ENCODE measurements around the gene CCDC83. TPM values are rescaled to one million over a fixed set of nuclear protein-coding genes. Genes with fewer than 3 reads are reported as not detected.

Gene CCDC83
- total and polyA plus RNA-seq, 2 donors (not counting 3 experiments of a cell fraction or from before 2014, with no cell fraction given) = not detected

DNA sequence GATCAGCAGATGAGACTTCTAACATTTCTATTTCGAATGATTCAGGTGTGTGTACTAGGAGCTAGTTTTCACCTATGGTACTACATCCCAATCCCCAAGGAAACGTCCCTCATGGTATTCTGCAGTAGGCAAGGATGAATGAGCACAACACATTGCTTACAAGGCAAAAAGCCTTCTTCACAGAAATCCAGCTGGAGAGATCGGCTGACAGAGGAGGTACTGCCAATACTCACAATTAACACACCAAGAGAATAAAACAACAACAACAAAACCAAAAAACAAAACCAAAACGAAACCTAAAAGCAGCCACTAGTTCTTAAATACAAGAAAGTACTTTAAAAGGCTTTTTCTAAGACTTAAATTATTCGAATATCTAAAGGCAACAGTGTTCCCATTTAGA is 112.3 kb downstream of the CCDC83 start:
- DNase-seq (ENCODE audit: low read depth, low spot score) = no peak
- no TSS peak for BruUV-seq (replicated peaks)
- Histone ChIP-seq H3K27me3 (ENCODE audit: control insufficient read depth in 2 of 2, insufficient read depth in 2 of 2, low read length in 2 of 2) (no peaks in the 10 kb centered on the region), H3K4me3 (replicated peaks in 1 of 3; ENCODE audit: insufficient read depth in 1 of 3, low read depth in 1 of 3, low read length in 3 of 3) (no peak overlapping the region), H3K27ac (ENCODE audit: insufficient read depth, low read depth, low read length) (no peak overlapping the region), H3K9ac (replicated peaks; ENCODE audit: extremely low read depth, insufficient read depth, low read length) (no peak overlapping the region), H3K36me3 (ENCODE audit: control insufficient read depth in 2 of 2, extremely low read depth in 1 of 2, insufficient read depth in 2 of 2, low read length in 2 of 2) (peaks cover 9 to 24% of the 10 kb centered on the region in 2 experiments), H3K9me1 (replicated peaks; ENCODE audit: control insufficient read depth, extremely low read depth, insufficient read depth, low read length) (no peaks in the 10 kb centered on the region), H3K4me2 (ENCODE audit: insufficient read depth, low read length) (no peak overlapping the region), H3K4me1 (ENCODE audit: control insufficient read depth, extremely low read depth, insufficient read depth, low read length) (peaks cover 31% of the 10 kb centered on the region), H3K9me3 (replicated peaks; ENCODE audit: control insufficient read depth, insufficient read depth, low read length) (no peaks in the 10 kb centered on the region), H3K79me2 (ENCODE audit: control insufficient read depth, insufficient read depth, low read length) (peaks cover 24% of the 10 kb centered on the region), H2AFZ (ENCODE audit: low read depth, low read length) (no peak overlapping the region), H4K20me1 (replicated peaks; ENCODE audit: control insufficient read depth, extremely low read depth, insufficient read depth, low read length) (no peaks in the 10 kb centered on the region)
- TF ChIP-seq, protein P1, sequence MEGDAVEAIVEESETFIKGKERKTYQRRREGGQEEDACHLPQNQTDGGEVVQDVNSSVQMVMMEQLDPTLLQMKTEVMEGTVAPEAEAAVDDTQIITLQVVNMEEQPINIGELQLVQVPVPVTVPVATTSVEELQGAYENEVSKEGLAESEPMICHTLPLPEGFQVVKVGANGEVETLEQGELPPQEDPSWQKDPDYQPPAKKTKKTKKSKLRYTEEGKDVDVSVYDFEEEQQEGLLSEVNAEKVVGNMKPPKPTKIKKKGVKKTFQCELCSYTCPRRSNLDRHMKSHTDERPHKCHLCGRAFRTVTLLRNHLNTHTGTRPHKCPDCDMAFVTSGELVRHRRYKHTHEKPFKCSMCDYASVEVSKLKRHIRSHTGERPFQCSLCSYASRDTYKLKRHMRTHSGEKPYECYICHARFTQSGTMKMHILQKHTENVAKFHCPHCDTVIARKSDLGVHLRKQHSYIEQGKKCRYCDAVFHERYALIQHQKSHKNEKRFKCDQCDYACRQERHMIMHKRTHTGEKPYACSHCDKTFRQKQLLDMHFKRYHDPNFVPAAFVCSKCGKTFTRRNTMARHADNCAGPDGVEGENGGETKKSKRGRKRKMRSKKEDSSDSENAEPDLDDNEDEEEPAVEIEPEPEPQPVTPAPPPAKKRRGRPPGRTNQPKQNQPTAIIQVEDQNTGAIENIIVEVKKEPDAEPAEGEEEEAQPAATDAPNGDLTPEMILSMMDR (IDR thresholded peaks at IDR 0.05; ENCODE audit: extremely low read depth in 1 of 2, insufficient read depth in 1 of 2, low read depth in 1 of 2, low read length in 2 of 2) = no peak
- FAIRE-seq = no peak
- dilution Hi-C loops (cut with MboI; ENCODE audit: extremely low pct_ligation_motif_present, low sequenced_read_pairs) = no loop called here
- intact Hi-C loops (cut with micrococcal nuclease) = no loop called here
- ChIA-PET CTCF (interaction anchor here (2.6 kb wide), 1 partner anchor 75 kb away, joined by 14 read pairs; no protein-coding TSS in a partner anchor), POLR2A (no interaction called here)

Other genes starting within 250 kb of the CCDC83 start
- 1.1 and 2.0 TPM in 2 replicates for gene DLG2, start 228.0 kb upstream of the CCDC83 start, total RNA-seq
- gene DLG2, start 228.0 kb upstream of the CCDC83 start, polyA plus RNA-seq = 0.13 and 0.15 TPM in 2 replicates
- 49.4 and 51.2 TPM in 2 replicates for gene TMEM126B, start 226.8 kb upstream of the CCDC83 start, total RNA-seq
- 39.8 and 53.7 TPM in 2 replicates for gene TMEM126B, start 226.8 kb upstream of the CCDC83 start, polyA plus RNA-seq
- gene TMEM126A, start 207.4 kb upstream of the CCDC83 start, total RNA-seq = 35.3 and 40.8 TPM in 2 replicates
- gene TMEM126A, start 207.4 kb upstream of the CCDC83 start, polyA plus RNA-seq = 45.6 and 45.8 TPM in 2 replicates
- 33.7 and 35.5 TPM in 2 replicates for gene CREBZF, start 190.3 kb upstream of the CCDC83 start, total RNA-seq
- 12.8 and 15.5 TPM in 2 replicates for gene CREBZF, start 190.3 kb upstream of the CCDC83 start, polyA plus RNA-seq
- gene CCDC89, start 169.2 kb upstream of the CCDC83 start, total RNA-seq = 0.23 TPM in 1 of 2 replicates, not detected in the other
- not detected in 2 replicates for gene CCDC89, start 169.2 kb upstream of the CCDC83 start, polyA plus RNA-seq
- gene SYTL2, start 44.2 kb upstream of the CCDC83 start, total RNA-seq = 2.4 and 3.5 TPM in 2 replicates
- gene SYTL2, start 44.2 kb upstream of the CCDC83 start, polyA plus RNA-seq = 0.19 and 1.4 TPM in 2 replicates
- 181 and 202 TPM in 2 replicates for gene PICALM, start 213.7 kb downstream of the CCDC83 start, total RNA-seq
- gene PICALM, start 213.7 kb downstream of the CCDC83 start, polyA plus RNA-seq = 181 and 183 TPM in 2 replicates

All from endothelial cell of umbilical vein (primary cell).